Uterus (tissue), 4 donors: ENCODE results near the gene PLPP1. TPM values are rescaled to one million over a fixed set of nuclear protein-coding genes. Genes with fewer than 3 reads are reported as not detected.
"Not testable (repeated sequence)": the region's sequence is repeated elsewhere in the genome, so short reads cannot be mapped to it uniquely, and the experiment has no call there.

Experiments used
- DNase-seq, 2 donors: peaks; one replicate each; pipeline ENCODE4 v3.0.0-alpha.2; 2019 to 2020
- H3K27ac ChIP-seq, 2 donors: fragments of 200-600 bp; sonication (generic); 1 replicate in 1 of 2; 2 replicates in 1 of 2; pipeline ENCODE4 v1.5.1; 2016 to 2018
- H3K27me3 ChIP-seq, 2 donors: fragments of 200-600 bp; sonication (generic); one replicate each; pipeline ENCODE4 v1.5.1; 2018 to 2019; ENCODE audit warnings: control low read depth in 1 of 2
- H3K36me3 ChIP-seq, 2 donors: fragments of 200-600 bp; sonication (generic); one replicate each; pipeline ENCODE4 v1.5.1; 2019; ENCODE audit warnings: control low read depth in 1 of 2
- H3K4me1 ChIP-seq, 2 donors: fragments of 200-600 bp; sonication (generic); one replicate each; pipeline ENCODE4 v1.5.1; 2018 to 2019; ENCODE audit warnings: control low read depth in 1 of 2
- H3K4me3 ChIP-seq, 2 donors: fragments of 200-600 bp; sonication (generic); 1 replicate in 1 of 2; 2 replicates in 1 of 2; pipeline ENCODE4 v1.5.1; 2018 to 2019; ENCODE audit warnings: mild to moderate bottlenecking in 1 of 2
- H3K9me3 ChIP-seq, 2 donors: fragments of 200-600 bp; sonication (generic); one replicate each; pipeline ENCODE4 v1.5.1; 2019; ENCODE audit warnings: control low read depth in 1 of 2
- CTCF ChIP-seq, 4 experiments: fragments of 200-600 bp in 2 of 4; fragments of 450-650 bp in 2 of 4; sonication (generic) in 2 of 4; IDR thresholded peaks; one replicate each; pipeline ENCODE4 v1.5.1; 2016 to 2019; ENCODE audit warnings: antibody characterized with exemption in 4 of 4, mild to moderate bottlenecking in 2 of 4, moderate library complexity in 1 of 4
- POLR2A ChIP-seq, 2 donors: fragments of 450-650 bp; IDR thresholded peaks; one replicate each; pipeline ENCODE4 v1.6.1; 2016; ENCODE audit warnings: antibody characterized with exemption in 2 of 2, mild to moderate bottlenecking in 1 of 2, moderate library complexity in 1 of 2
- intact Hi-C: fragments of 100-400 bp; cut with DNase I; formaldehyde crosslinking; loops from one replicate; pipeline ENCODE4 v1.15.1; 2023; ENCODE audit warnings: low total_unique reads
- total RNA-seq, 4 donors: library from RNA; depleted of rRNA in 3 of 4; stranded (reverse); fragments of >200 nt in 3 of 4; gene quantifications; one replicate each; pipeline versions ENCODE4 v1.1.0 to v1.2.4, GENCODE V29; 2014 to 2023
- donor health status: DM: yes; HTN: yes; CAD: no.

PLPP1 gene
- total RNA-seq, 4 donors from 2014 or later = 83.4 to 297 (median 175) TPM

DNA sequence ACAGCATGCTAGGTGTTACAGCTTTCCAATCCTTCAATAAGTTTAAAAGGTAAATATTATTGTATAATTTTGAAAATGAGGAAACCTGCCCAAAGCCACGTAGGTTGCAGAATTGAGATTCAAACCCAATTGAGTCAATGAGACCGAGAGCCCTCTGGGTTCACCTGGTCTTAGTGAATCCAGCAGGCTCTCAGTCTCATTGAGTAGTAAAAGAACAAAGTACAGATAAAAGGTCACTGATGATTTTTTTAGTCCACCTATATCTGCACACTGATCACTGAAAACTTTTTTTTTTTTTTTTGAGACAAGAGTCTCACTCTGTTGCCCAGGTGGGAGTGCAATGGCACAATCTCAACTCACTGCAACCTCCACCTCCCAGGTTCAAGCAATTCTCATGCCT is 27.2 kb downstream of the PLPP1 start:
- Histone ChIP-seq H3K9me3 (no peaks in the 10 kb centered on the region), H3K4me3 (no peak overlapping the region), H3K36me3 (no peaks in the 10 kb centered on the region), H3K27ac (peak overlapping the region in 1 of 2 donors; percentile 5), H3K4me1 (peaks cover 0 to 15% of the 10 kb centered on the region in 2 donors), H3K27me3 (no peaks in the 10 kb centered on the region)
- intact Hi-C loops = no loop called here
- no peak for DNase-seq
- no peak for TF ChIP-seq POLR2A (IDR thresholded peaks at IDR 0.05)

GRCh38 chr5:55505711-55506110 is 29.1 kb downstream of the PLPP1 start:
- intact Hi-C loops = not testable (repeated sequence)
- H3K4me1 ChIP-seq = peaks cover 0 to 11% of the 10 kb centered on the region in 2 donors

GRCh38 chr5:55503917-55504316 is 30.8 kb downstream of the PLPP1 start:
- H3K9me3 ChIP-seq, H3K36me3 ChIP-seq, intact Hi-C loops, H3K27ac ChIP-seq, H3K4me1 ChIP-seq, H3K27me3 ChIP-seq, DNase-seq, H3K4me3 ChIP-seq: not testable (repeated sequence)

More at GRCh38 chr5:55505711-55506110, 29.1 kb downstream of the PLPP1 start:
- H3K27me3 ChIP-seq, H3K9me3 ChIP-seq, DNase-seq, H3K36me3 ChIP-seq, H3K4me3 ChIP-seq: not testable (repeated sequence)
- peak overlapping the region in 1 of 2 donors; percentile 56 for H3K27ac ChIP-seq

- H3K4me1 ChIP-seq = no peaks in the 10 kb centered on the region
- no peaks in the 10 kb centered on the region for H3K9me3 ChIP-seq
- TF ChIP-seq POLR2A (IDR thresholded peaks at IDR 0.05) (no peak), CTCF (IDR thresholded peaks at IDR 0.05) (no peak)
- no peak overlapping the region for H3K27ac ChIP-seq
- intact Hi-C loops = no loop called here
- no peak for DNase-seq
- no peaks in the 10 kb centered on the region for H3K36me3 ChIP-seq
- H3K4me3 ChIP-seq = no peak overlapping the region
- no peaks in the 10 kb centered on the region for H3K27me3 ChIP-seq
Measured at GRCh38 chr5:55502759-55503158, 32.0 kb downstream of the PLPP1 start.

- no peak overlapping the region for H3K27ac ChIP-seq
- H3K4me3 ChIP-seq = no peak overlapping the region
- no peaks in the 10 kb centered on the region for H3K4me1 ChIP-seq
Measured at GRCh38 chr5:55498457-55498856, 36.3 kb downstream of the PLPP1 start.

GRCh38 chr5:55497712-55498111 is 37.1 kb downstream of the PLPP1 start:
- H3K27ac ChIP-seq = no peak overlapping the region
- no peaks in the 10 kb centered on the region for H3K27me3 ChIP-seq
- TF ChIP-seq CTCF (IDR thresholded peaks at IDR 0.05) (no peak), POLR2A (IDR thresholded peaks at IDR 0.05) (no peak)
- H3K36me3 ChIP-seq = no peaks in the 10 kb centered on the region
- no peak for DNase-seq
- no peaks in the 10 kb centered on the region for H3K4me1 ChIP-seq
- H3K4me3 ChIP-seq = no peak overlapping the region
- no peaks in the 10 kb centered on the region for H3K9me3 ChIP-seq
- intact Hi-C loops = no loop called here

More at GRCh38 chr5:55498457-55498856, 36.3 kb downstream of the PLPP1 start:
- Histone ChIP-seq H3K9me3 (no peaks in the 10 kb centered on the region), H3K27me3 (no peaks in the 10 kb centered on the region), H3K36me3 (no peaks in the 10 kb centered on the region)
- TF ChIP-seq POLR2A (IDR thresholded peaks at IDR 0.05) (no peak), CTCF (IDR thresholded peaks at IDR 0.05) (no peak)
- intact Hi-C loops = no loop called here
- DNase-seq = no peak

- Histone ChIP-seq H3K27ac (no peak overlapping the region), H3K4me3 (no peak overlapping the region), H3K9me3 (no peaks in the 10 kb centered on the region), H3K36me3 (no peaks in the 10 kb centered on the region), H3K27me3 (no peaks in the 10 kb centered on the region), H3K4me1 (no peaks in the 10 kb centered on the region)
- no peak for DNase-seq
- intact Hi-C loops = no loop called here
- TF ChIP-seq POLR2A (IDR thresholded peaks at IDR 0.05) = no peak
- no peak for TF ChIP-seq CTCF (IDR thresholded peaks at IDR 0.05)
Measured at GRCh38 chr5:55495216-55495615, 39.5 kb downstream of the PLPP1 start.
